Spleen (tissue), 11 donors: ENCODE measurements around the gene CCDC184. TPM values are rescaled to one million over a fixed set of nuclear protein-coding genes. Genes with fewer than 3 reads are reported as not detected.
"Not testable (repeated sequence)": the region's sequence is repeated elsewhere in the genome, so short reads cannot be mapped to it uniquely, and the experiment has no call there.

Experiments used
- DNase-seq: peaks from one replicate; pipeline ENCODE4 v3.0.0-alpha.2; 2020
- H3K27ac ChIP-seq, 8 donors: fragments of 200-600 bp; sonication (generic) in 7 of 8; 1 replicate in 4 of 8; 2 replicates in 4 of 8; pipeline versions ENCODE4 v1.5.0 to v1.8.0; 2016 to 2021; ENCODE audit warnings: inconsistent platforms in 4 of 8, mild to moderate bottlenecking in 4 of 8, moderate library complexity in 1 of 8
- H3K27me3 ChIP-seq, 7 donors: fragments of 200-600 bp; sonication (generic) in 6 of 7; replicated peaks in 1 of 7; 1 replicate in 4 of 7; 2 replicates in 3 of 7; pipeline versions ENCODE4 v1.5.0 to v1.8.0; 2016 to 2021; ENCODE audit warnings: inconsistent platforms in 3 of 7, mild to moderate bottlenecking in 1 of 7
- H3K36me3 ChIP-seq, 6 donors: fragments of 200-600 bp; sonication (generic) in 5 of 6; 1 replicate in 4 of 6; 2 replicates in 2 of 6; pipeline versions ENCODE4 v1.5.0 to v1.8.0; 2016 to 2021; ENCODE audit warnings: inconsistent platforms in 2 of 6
- H3K4me1 ChIP-seq, 6 donors: fragments of 200-600 bp; sonication (generic) in 5 of 6; 1 replicate in 3 of 6; 2 replicates in 3 of 6; pipeline versions ENCODE4 v1.5.0 to v1.8.0; 2016 to 2021; ENCODE audit warnings: inconsistent platforms in 3 of 6
- H3K4me3 ChIP-seq, 8 donors: fragments of 200-600 bp; sonication (generic) in 7 of 8; 1 replicate in 4 of 8; 2 replicates in 4 of 8; pipeline versions ENCODE4 v1.5.0 to v1.8.0; 2016 to 2021; ENCODE audit warnings: inconsistent platforms in 4 of 8, mild to moderate bottlenecking in 4 of 8, moderate library complexity in 2 of 8
- H3K9me3 ChIP-seq, 8 donors: fragments of 200-600 bp; sonication (generic) in 7 of 8; 1 replicate in 4 of 8; 2 replicates in 4 of 8; pipeline versions ENCODE4 v1.5.0 to v1.8.0; 2016 to 2021; ENCODE audit warnings: inconsistent platforms in 4 of 8
- POLR2A ChIP-seq, 3 donors: fragments of 450-650 bp; IDR thresholded peaks; one replicate each; pipeline ENCODE4 v1.5.1; 2017; ENCODE audit warnings: antibody characterized with exemption in 3 of 3, mild to moderate bottlenecking in 1 of 3
- POLR2AphosphoS5 ChIP-seq, 3 donors: sonication (generic); formaldehyde crosslinking; IDR thresholded peaks; one replicate each; pipeline ENCODE4 v1.5.1; 2017; ENCODE audit warnings: antibody characterized with exemption in 3 of 3
- WGBS, 5 donors: extraction: QIAGEN DNeasy Blood & Tissue Kit in 3 of 5; methylation state at CpG; one replicate each; pipeline versions ENCODE4 v1.1.5 to v1.1.7; 2013 to 2018; 5-methylcytosine and 5-hydroxymethylcytosine counted together
- intact Hi-C: fragments of 100-400 bp; cut with DNase I; formaldehyde crosslinking; loops from one replicate; pipeline ENCODE4 v1.15.0; 2023; ENCODE audit warnings: low total_unique reads
- polyA plus RNA-seq, 3 donors: library from polyadenylated mRNA; stranded (reverse); fragments of 200-250 nt; gene quantifications; one replicate each; pipeline ENCODE4 v1.2.1, GENCODE V29; 2013
- total RNA-seq, 7 donors: library from RNA; depleted of rRNA in 3 of 7; stranded (reverse); fragments of >200 nt in 3 of 7; fragmentation: NEBNext Ultra II Directional in 4 of 7; extraction: Animal tissue kit (Norgen Biotek cat#: 25700) in 4 of 7; gene quantifications; one replicate each; pipeline versions ENCODE4 v1.1.0 to v1.2.1, GENCODE V29; 2016 to 2021
- TF ChIP-seq, protein P1 (sequence below), 11 experiments: fragments of 200-600 bp in 7 of 11; fragments of 450-650 bp in 4 of 11; sonication (generic) in 4 of 11; IDR thresholded peaks in 8 of 11; conservative IDR thresholded peaks in 3 of 11; 1 replicate in 7 of 11; 2 replicates in 4 of 11; pipeline versions ENCODE4 v1.4.0 to v1.8.0; 2016 to 2021; ENCODE audit warnings: antibody characterized with exemption in 11 of 11, inconsistent platforms in 4 of 11, mild to moderate bottlenecking in 1 of 11
- donor health status: healthy with polysubstance abuse.
- donor health status: DM: no; HTN: no; CAD: no; lungs with moderate emphysema.
- donor health status: DM: no; HTN: no; CAD: no.
- donor health status: Bipolar disorder and iron deficiency.
- donor health status: healthy.
- donor health status: DM: no; HTN: no; CAD: no.
- donor health status: DM: yes; HTN: yes; CAD: no.

CCDC184 gene
- total and polyA plus RNA-seq, 10 donors, result 0.45 to 1.7 (median 0.88) TPM

GRCh38 chr12:48221645-48222044 is 38.2 kb downstream of the CCDC184 start:
- Histone ChIP-seq H3K9me3 (peaks cover 0 to 4% (median 0%) of the 10 kb centered on the region in 8 donors), H3K27me3 (peaks cover 0 to 17% (median 0%) of the 10 kb centered on the region in 7 donors), H3K36me3 (no peaks in the 10 kb centered on the region), H3K4me1 (peaks cover 0 to 5% (median 0%) of the 10 kb centered on the region in 6 donors), H3K27ac (no peak overlapping the region), H3K4me3 (no peak overlapping the region)
- TF ChIP-seq POLR2A (IDR thresholded peaks at IDR 0.05) (no peak), POLR2AphosphoS5 (IDR thresholded peaks at IDR 0.05) (no peak)
- TF ChIP-seq, protein P1, sequence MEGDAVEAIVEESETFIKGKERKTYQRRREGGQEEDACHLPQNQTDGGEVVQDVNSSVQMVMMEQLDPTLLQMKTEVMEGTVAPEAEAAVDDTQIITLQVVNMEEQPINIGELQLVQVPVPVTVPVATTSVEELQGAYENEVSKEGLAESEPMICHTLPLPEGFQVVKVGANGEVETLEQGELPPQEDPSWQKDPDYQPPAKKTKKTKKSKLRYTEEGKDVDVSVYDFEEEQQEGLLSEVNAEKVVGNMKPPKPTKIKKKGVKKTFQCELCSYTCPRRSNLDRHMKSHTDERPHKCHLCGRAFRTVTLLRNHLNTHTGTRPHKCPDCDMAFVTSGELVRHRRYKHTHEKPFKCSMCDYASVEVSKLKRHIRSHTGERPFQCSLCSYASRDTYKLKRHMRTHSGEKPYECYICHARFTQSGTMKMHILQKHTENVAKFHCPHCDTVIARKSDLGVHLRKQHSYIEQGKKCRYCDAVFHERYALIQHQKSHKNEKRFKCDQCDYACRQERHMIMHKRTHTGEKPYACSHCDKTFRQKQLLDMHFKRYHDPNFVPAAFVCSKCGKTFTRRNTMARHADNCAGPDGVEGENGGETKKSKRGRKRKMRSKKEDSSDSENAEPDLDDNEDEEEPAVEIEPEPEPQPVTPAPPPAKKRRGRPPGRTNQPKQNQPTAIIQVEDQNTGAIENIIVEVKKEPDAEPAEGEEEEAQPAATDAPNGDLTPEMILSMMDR (IDR thresholded peaks at IDR 0.05 in 8 of 11, conservative IDR thresholded peaks at IDR 0.05 in 3 of 11), result no peak
- WGBS, 5 donors, result 28 to 63% (median 45%) methylated on average over 2 of the region's 2 CpGs
- intact Hi-C loops, result no loop called here
- DNase-seq, result no peak

DNA sequence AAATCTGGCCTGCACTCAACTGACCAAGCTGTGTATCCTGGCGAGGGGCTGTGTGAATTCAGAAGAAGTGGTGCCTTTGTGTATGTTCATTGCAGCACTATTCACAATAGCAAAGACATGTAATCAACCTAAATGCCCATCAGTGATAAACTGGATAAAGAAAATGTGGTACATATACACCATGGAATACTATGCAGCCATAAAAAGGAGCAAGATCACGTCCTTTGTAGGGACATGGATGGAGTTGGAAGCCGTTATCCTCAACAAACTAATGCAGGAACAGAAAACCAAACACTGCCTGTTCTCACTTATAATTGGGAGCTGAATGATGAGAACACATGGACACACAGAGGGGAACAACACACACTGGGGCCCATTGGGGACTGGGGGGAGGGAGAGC is 41.1 kb downstream of the CCDC184 start:
- 75 to 96% (median 84%) methylated on average over 3 of the region's 3 CpGs for WGBS, 5 donors

DNA sequence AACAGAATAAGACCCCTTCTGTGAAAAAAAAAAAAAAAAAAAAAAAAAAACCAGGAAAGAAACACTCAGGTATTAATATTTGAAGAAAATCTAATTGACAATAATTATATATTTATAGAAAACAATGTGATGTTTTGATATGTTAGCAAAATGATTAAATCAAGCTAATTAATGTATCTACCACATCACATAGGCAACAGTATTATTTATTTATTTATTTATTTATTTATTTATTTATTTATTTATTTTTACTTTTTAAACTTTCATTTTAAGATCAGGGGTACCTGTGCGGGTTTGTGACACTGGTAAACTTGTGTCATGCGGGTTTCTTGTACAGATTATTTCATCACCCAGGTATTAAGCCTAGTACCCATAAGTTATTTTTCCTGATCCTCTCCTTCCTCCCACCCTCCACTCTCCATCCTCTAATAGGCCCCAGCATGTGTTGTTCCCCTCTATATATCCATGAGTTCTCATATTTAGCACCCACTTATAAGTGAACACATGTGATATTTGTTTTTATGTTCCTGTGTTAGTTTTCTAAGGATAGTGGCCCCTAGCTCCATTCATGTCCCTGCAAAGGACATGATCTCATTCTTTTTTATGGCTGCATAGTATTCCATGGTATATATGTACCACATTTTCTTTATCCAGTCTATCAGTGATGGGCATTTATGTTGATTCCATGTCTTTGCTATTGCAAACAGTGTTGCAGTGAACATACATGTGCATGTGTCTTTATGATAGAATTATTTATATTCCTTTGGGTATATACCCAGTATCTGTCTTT is 47.9 kb downstream of the CCDC184 start:
- H3K27ac ChIP-seq, H3K4me1 ChIP-seq, intact Hi-C loops, H3K27me3 ChIP-seq, DNase-seq, H3K4me3 ChIP-seq, H3K36me3 ChIP-seq, H3K9me3 ChIP-seq: not testable (repeated sequence)
- WGBS, 5 donors, result 95 to 99% (median 97%) methylated on average over 2 of the region's 2 CpGs

More for the DNA sequence above, 41.1 kb downstream of the CCDC184 start:
- H3K36me3 ChIP-seq, H3K4me3 ChIP-seq, H3K4me1 ChIP-seq, DNase-seq, intact Hi-C loops, H3K27ac ChIP-seq: not testable (repeated sequence)
- Histone ChIP-seq H3K9me3 (peaks cover 0 to 11% (median 4%) of the 10 kb centered on the region in 8 donors), H3K27me3 (peaks cover 0 to 17% (median 0%) of the 10 kb centered on the region in 7 donors)

Other genes with a start within 250 kb of the CCDC184 start
- gene TMEM106C, start 220.0 kb upstream of the CCDC184 start, total RNA-seq, result 100 to 1,000 TPM in 4 of 7 donors, 10 to 100 TPM in 3; 37.6 to 124 (median 109) TPM
- 10 to 100 TPM; 30.1 to 49.1 (median 40.2) TPM for gene TMEM106C, start 220.0 kb upstream of the CCDC184 start, polyA plus RNA-seq
- gene COL2A1, start 179.2 kb upstream of the CCDC184 start, total RNA-seq, result under 1 TPM in 3 of 7 donors, not detected in 4; 0.37 to 0.49 (median 0.47) TPM
- not detected for gene COL2A1, start 179.2 kb upstream of the CCDC184 start, polyA plus RNA-seq
- 10 to 100 TPM; 23.3 to 37.4 (median 26.1) TPM for gene SENP1, start 77.6 kb upstream of the CCDC184 start, total RNA-seq
- gene SENP1, start 77.6 kb upstream of the CCDC184 start, polyA plus RNA-seq, result 1 to 10 TPM; 3.7 to 4.7 (median 4.1) TPM
- gene PFKM, start 64.3 kb upstream of the CCDC184 start, total RNA-seq, result 10 to 100 TPM; 27.7 to 52.5 (median 36.9) TPM
- gene PFKM, start 64.3 kb upstream of the CCDC184 start, polyA plus RNA-seq, result 10 to 100 TPM; 13.6 to 22.1 (median 18.0) TPM
- 10 to 100 TPM; 34.7 to 48.8 (median 40.2) TPM for gene ASB8, start 26.1 kb upstream of the CCDC184 start, total RNA-seq
- 10 to 100 TPM; 15.7 to 19.4 (median 17.1) TPM for gene ASB8, start 26.1 kb upstream of the CCDC184 start, polyA plus RNA-seq
- gene OR10AD1, start 19.6 kb downstream of the CCDC184 start, total RNA-seq, result not detected
- not detected for gene OR10AD1, start 19.6 kb downstream of the CCDC184 start, polyA plus RNA-seq
- 10 to 100 TPM; 21.9 to 67.7 (median 37.0) TPM for gene ZNF641, start 167.3 kb downstream of the CCDC184 start, total RNA-seq
- 1 to 10 TPM; 3.3 to 6.1 (median 3.9) TPM for gene ZNF641, start 167.3 kb downstream of the CCDC184 start, polyA plus RNA-seq